NOMO-1 (cell line): Measurements from ENCODE around the gene TTC21B.
"Not testable (repeated sequence)": the region's sequence is repeated elsewhere in the genome, so short reads cannot be mapped to it uniquely, and the experiment has no call there.

ENCODE experiments used
- DNase-seq, 2 experiments: peaks; one replicate each; lab custom pipeline; 2025; ENCODE audit not compliant: unreplicated experiment in 2 of 2; lab: John Stamatoyannopoulos, UW

Gene TTC21B

DNA sequence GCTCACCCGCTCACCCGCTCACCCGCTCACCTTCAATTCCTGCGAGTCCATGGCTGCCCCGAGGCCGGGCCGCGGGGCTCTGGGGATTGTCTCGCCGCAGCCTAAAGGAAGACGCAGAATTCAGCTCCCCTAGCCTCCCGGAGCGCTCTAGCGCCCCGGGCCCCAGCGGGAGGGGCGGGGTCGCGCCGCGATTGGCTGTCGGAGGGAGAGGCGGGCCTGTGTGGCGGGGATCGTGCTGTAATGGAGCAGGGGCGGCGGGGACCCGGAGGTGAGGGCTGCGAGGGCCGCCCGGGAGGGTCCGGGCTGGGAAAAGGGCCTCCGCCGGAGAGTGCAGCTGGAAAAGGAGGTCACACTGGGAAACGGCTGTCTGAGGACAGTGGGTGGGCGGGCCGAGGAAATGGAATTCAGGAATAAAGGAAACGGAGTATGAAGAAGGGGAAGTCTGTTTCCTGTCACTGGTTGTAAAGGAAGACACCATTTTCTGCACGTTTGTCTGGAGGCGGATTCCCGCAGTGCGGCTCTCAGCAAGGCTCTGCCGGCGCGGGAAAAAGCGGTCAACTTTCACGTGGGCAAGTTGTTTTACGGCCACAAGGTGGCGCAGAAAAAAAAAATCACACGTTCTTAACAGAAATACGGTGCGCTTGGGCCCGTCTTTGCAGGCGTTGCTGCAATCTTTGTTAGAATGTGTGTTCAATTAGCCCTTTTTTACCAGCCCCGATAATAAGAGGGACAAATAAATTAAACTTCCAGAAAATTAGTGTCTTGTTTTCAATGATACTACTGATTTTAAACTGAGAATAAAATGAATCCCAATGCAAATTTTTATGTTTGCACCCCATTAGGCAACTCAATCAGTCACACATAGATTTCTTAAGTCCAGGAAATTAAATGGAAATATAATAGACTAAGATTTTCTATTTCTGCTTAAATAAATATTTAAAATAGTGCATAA lies at the start of gene TTC21B:
Gene TTC21B (minus strand): TSS at position 122 of the 952 bp plus-strand sequence. CDS start 71 bp downstream, at position 51.
- peak; percentile 92 to 94 for DNase-seq

DNA sequence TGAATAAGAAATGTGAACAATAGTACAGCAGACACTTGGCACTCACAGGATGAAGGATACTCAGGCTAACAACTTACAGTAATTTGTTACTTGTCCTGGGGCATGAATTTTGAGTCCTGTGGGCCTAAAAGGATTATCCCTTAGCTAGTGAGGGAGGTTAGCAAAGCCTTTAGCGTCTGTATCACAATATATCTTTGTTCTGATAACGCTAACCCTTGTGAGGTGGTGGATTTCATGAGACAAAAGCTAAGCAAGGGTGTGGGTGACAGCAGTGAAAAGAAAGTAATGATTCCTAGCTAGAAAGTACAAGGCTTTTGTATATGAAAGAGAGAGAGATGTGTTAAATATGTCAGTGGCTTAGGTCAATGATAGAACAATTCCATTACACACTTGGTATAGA lies 46.8 kb upstream of the TTC21B start:
- no peak for DNase-seq

DNA sequence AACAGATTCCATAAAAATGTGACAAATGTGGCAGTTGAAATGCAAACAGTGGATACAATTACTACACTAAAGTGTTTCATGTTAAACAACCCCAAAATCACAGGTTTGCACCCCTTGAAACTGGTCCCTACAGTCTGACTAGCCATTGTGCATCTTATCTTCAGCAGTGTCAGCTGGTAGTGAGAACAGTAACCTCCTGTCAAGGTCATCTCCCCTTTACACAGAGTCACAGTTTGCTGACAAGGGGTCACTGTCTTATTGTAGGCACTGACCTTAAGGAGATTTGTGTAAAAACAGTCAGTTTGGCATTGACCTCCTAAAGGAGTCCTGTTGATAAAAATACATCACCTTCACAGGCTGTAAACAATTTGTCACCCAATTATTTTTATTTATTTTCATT lies 37.3 kb upstream of the TTC21B start:
- DNase-seq = no peak

DNA sequence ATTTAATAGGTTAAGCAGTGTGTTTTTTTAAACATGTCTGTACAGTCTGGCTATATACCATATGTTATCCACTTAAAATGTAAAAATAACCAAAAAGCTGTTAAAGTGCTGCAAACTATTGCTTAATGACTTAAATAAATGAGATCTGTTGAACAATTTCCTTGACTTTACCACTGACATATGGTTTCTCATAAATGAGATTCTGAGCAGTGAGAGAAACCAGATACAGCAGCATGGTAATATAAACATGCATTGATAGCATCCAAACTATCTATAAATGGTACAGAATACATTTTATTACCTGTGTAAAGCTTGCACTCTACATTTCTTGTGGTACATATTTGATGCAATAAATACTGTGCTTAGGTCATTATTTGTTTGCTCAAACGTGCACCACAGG lies 36.3 kb upstream of the TTC21B start:
- no peak for DNase-seq

DNA sequence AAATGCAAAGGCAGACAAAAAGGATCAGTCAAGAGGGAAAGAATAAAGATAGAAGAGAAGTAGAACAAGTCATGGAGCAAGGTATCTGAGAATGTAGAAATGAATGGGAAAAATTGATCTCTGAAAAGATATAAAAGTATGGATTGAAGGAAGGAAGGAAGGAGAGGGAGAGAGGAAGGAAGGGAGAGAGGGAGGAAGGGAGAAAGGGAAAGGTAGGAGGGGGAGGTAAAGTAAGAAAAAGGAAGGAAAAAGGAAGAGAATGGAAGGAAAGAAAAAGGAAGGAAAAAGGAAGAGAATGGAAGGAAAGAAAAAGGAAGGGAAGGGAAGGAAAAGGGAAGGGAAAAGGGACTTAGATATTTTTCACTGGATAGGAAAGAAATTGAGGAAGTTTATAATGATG lies 31.5 kb upstream of the TTC21B start:
- no peak for DNase-seq

DNA sequence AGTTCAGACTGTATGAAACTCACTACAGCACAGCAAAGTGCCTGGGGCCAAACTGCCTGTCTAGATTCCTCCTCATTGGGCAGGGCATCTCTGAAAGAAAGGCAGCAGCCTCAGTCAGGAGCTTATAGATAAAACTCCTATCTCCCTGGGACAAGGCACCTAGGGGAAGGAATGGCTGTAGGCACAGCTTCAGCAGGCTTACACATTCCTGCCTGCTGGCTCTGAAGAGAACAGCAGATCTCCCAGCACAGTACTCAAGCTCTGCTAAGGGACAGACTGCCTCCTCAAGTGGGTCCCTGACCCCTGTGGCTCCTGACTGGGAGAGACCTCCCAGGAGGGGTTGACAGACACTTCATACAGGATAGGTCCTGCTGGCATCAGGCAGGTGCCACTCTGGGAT lies 18.6 kb upstream of the TTC21B start:
- DNase-seq = not testable (repeated sequence)

DNA sequence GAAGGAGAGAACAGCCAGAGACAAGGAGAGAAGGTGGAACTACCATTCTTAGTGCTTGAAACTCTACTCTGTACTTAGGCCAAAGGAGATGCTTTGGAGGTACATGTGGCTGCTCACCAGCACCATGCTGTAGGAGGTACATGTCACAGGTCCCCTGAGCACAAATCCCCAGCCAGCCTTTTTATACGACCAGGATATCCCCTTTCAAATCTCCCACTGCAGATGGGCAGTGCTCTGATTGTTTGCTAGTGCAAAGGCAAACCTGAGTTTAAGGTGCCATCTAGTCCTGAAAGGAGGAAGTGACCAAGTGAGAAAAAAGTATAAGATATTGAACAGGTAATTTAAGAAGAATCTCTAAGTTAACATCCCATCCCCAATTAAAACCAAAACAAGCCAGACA lies 17.1 kb upstream of the TTC21B start:
- no peak for DNase-seq

DNA sequence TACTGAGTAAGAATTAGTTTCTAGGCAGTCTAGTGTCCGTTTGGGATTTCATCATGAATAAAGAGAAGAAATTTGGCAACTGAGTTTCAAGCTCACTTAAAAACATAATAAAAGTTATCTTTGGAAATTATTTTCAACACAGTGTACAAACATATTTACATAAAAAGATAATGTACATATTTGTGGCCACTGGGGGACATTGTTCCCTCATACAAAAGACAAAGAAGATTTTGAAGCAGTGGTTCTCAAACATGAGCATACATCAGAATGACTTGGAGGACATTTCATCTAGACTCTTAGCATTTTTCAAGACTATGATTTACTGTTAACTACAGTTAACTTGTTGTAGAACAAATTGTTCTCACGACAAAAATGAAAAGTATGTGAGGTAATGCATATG lies 15.7 kb upstream of the TTC21B start:
- no peak for DNase-seq

DNA sequence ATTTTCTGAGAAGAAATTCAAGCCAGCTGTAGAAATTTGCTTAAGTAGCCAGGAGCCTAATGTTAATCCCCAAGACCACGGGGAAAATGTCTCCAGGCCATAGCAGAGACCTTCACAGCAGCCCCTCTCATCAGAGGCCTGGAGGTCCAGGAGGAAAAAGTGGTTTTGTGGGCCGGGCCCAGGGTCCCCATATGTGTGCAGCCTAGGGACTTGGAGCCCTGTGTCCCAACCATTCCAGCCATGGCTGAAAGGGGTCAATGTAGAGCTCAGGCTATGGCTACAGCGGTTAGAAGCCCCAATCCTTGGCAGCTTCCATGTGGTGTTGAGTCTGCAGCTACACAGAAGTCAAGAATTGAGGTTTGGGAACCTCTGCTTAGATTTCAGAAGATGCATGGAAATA lies 14.2 kb upstream of the TTC21B start:
- no peak for DNase-seq

DNA sequence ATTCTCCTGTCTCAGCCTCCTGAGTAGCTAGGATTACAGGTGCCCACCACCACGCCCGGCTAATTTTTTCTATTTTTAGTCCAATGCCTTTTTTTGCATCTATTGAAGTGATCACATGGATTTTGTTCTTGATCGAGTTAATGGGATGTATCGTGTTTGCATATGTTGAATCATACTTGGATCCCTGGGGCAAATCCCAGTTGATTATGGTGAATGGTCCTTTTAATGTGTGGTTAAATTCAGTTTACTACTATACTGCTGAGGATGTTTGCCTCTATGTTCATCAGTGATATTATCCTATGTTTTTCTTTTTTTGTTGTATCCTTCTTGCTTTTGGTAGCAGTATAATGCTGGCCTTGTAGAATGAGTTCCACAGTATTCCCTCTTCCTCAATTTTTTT lies 8.2 kb upstream of the TTC21B start:
- DNase-seq = no peak

DNA sequence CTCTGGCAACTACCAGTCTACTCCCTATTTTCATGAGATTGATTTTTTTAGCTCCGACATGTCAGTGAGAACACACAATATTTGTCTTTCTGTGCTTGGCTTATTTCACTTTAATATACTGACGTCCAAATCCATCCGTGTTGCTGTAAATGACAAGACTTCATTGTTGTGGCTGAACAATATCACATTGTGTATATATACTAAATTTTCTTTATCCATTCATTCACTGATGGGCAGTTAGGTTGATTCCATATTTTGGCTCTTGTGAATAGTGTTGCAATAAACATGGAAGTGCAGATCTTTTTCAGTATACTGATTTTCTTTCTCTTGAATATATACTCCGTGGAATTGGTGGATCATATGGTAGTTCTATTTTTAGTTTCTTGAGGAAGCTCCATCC lies 5.8 kb upstream of the TTC21B start:
- no peak for DNase-seq

DNA sequence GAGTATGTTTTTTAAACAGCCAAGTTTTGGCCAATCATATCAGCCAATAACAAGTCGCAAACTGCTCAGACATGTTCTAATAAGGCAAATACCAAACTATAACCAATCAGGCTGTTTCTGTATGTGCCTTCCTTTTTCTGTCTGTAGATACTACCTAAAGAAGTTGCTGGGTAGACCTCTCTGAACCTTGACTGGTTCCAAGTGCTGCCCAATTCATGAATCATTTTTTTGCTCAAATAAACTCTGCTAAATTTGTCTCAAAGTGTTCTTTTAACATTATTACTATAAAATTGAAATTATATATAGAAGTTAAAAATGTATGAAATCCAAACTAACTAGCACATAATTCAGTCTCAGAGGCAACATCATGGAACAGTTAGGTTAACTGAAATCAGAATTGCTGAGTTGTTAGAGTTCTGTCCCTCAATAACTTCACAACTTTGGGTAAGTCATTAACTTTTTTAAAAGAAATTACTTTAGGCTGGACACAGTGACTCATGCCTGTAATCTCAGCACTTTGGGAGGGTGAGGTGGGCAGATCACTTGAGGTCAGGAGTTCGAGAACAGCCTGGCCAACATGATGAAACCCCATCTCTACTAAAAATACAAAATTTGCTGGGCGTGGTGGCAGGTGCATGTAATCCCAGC lies 4.9 kb upstream of the TTC21B start:
- DNase-seq = no peak

DNA sequence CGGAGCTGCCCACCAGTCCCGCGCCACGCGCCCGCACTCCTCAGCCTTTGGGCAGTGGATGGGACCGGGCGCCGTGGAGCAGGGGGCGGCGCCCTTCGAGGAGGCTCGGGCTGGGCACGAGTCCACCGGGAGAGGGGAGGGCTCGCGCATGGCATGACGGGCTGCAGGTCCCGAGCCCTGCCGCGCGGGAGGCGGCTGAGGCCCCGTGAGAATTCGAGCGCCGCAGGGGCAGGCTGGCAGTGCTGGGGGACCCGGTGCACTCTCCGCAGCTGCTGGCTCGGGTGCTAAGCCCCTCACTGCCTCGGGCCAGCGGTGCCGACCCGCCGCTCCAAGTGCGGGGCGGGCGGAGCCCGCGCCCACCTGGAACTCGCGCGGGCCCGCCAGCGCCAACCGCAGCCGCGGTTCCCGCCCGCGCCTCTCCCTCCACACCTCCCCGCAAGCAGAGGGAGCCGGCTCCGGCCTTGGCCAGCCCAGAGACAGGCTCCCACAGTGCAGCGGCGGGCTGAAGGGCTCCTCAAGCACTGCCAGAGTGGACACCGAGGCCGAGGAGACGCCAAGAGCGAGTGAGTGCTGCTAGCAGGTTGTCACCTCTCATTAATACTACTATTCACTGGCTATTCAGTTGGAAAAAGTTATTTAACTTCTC lies 3.6 kb upstream of the TTC21B start:
- no peak for DNase-seq

DNA sequence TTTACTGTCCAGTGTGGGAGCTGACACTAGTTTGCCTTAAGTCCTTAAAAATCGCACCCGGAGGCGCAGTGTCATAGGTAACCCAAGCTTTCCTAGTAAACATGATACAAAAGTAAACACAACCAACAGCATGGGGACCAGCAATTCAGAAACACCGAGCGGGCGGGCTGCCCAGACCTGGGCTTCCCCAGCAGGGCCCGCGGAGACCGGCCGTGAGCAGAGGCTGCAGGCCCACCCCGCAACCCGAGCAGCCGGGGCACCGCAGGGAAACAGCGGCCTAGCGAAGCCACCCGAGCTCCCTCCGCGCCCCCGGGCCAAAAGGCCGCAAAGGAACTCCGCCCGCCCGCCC lies 296 bp downstream of the TTC21B start:
- DNase-seq = peak; percentile 49 to 75

DNA sequence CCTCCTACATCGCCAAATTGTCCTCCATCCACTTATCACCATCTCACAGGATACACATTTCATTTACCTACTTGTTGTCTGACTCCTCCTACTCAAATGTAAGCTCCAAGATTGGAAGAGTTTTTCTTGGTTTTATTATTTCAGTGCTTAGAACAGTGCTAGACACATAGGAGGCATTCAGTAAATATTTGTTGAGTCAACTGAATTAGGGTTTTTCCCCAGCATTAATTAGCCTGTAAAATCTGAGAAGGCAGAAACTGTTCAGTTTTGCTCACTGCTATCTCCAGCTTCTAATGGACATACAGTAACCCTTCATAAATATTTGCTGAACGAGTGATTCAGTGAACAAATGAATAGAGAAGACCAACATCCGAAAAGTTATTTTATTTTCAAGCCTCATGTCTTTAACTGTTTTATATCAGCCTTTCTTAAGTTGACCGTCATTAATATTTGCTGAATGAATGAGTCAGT lies 800 bp downstream of the TTC21B start:
- DNase-seq = no peak

DNA sequence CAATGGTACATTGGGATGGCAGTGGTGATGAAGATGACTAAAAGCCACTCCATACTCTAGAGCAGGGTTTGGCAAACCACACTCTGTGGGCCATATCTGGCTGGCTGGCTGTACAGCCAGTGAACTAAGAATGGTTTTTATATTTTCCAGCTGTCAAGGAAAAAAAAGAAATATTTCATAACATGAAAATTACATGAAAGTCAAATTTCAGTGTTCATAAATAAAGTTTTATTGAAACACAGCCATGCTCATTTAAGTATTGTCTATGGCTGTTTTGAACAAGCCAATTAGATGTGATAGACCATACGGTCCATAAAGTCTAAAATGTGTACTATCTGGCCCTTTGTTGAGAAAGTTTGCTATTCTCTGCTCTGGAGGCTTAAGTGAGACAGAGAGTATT lies 1.5 kb downstream of the TTC21B start:
- no peak for DNase-seq

DNA sequence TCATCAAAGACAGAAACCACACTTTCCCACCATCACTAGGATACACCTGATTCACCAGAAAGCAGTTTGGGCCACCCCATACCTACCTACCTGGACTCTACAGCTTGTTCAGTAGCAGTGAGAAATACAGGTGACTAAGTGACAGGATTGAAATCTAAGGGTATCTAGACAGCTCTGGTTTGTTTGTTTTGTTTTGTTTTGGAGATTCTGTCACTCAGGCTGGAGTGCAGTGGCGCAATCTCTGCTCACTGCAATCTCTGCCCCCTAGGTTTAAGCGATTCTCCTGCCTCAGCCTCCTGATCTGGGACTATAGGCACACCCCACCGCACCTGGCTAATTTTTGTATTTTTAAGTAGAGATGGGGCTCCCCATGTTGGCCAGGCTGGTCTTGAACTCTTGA lies 3.1 kb downstream of the TTC21B start:
- DNase-seq = no peak

DNA sequence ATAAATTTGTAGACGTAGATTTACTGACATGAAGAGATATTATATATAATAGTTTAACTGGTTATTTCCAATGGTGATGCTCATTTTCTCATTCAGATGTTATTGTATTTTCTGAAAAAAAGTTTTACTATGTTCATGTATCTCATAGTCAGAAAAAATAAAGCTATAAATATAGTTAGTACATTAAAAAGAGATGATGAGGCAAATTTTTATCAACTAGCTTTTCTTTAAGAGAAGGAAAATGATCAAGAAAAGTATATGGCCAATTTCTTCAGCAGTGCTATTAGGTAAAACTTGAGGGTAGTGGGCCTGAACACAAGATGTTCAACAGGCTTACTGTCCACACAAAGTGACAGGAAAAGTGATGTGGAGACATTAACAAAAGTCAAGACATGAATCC lies 11.7 kb downstream of the TTC21B start:
- no peak for DNase-seq

DNA sequence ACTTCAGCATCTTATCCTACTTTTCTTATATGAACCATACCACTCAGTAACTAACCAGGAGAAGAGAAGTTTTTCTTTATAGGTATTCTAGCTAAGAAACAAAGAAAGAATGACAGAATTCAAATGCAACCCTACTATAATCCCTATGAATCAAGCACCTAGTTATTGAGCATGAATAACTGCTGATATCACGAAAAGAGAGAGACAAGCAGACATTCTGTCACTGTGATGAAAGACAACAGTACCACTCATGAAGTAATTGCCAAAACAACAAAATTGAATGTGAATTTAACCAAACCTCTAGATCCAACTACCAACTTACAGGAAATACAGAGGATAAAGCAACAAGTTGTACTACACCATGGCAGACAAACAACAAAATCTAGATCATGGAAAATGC lies 15.3 kb downstream of the TTC21B start:
- no peak for DNase-seq

DNA sequence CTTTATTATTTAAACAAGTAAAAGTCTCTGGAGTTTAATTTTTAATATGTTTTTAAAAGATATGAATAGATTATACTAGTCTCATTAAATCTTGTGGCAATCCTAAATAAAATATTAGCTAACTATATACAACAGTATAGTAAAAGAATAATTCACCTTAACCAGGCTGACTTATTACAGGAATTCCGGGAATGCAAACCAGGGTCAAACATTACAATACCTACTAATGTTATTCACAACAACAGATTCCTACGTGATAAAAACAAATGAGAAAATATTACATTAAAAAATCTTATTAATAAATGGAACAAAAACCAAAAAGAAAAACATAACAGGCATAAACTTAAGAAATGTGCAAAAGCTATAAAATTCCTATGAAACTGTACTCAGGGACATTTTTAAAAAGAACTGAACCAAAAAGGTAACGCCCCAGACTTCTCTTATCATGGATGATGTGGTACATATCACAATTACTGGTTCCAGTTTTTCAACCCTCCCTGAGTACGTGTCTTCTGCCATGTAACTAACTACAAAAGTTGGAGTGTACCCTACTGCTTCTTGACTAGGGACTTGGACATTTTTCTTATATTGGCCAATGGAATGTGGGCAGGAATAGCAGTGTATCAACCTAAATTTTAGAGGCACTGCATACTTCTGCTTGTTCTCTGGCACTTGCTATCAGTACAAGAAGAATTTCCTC lies 20.2 kb downstream of the TTC21B start:
- DNase-seq = no peak

DNA sequence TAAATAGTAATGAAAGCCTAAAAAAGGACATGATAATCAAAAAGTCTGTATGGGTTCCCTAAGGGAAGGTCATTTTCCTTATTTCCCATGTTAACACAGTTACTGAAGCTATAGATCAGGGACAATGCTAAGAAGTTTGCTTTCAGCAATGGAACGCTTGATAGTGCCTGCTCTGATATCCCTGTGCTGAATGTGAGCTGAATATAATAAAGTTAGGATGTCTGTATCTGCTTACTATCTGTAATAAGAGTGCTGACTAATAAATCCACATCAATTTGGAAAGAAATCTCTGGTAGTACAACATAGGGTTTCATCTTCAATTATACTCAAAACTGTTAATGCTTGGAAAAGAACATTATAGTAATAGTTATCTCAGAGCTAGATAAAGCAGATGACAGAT lies 25.8 kb downstream of the TTC21B start:
- no peak for DNase-seq
